Measurements from ENCODE around the gene COL27A1. TPM values are rescaled to one million over a fixed set of nuclear protein-coding genes. Genes with fewer than 3 reads are reported as not detected.
"Not testable (repeated sequence)": the region's sequence is repeated elsewhere in the genome, so short reads cannot be mapped to it uniquely, and the experiment has no call there.

Gene COL27A1
- total RNA-seq, 4 donors from 2014 or later = 2.1 to 9.0 (median 3.8) TPM

DNA sequence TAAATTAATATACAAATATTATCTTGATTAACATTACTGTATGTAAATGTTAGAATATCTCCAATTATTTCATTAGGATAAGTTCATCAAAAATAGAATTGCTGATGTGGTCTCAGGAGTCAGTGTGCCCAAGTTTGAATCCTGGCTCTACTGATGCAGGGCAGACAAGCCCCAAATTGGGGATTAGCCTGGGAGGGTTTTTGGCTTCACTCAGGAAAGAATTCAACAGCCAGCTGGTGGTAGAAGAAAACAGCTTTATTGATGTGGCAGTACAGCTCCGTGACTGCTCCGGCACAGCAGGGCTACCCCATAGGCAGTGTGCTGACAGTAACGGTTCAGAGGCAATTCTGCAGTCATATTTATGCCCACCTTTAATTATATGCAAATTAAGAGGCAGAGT lies 32.5 kb downstream of the COL27A1 start:
- DNase-seq = no peak
- TF ChIP-seq POLR2A (IDR thresholded peaks at IDR 0.05) (no peak), EP300 (IDR thresholded peaks at IDR 0.05; ENCODE audit: low read depth) (no peak), POLR2AphosphoS5 (IDR thresholded peaks at IDR 0.05) (no peak)
- TF ChIP-seq, protein P1, sequence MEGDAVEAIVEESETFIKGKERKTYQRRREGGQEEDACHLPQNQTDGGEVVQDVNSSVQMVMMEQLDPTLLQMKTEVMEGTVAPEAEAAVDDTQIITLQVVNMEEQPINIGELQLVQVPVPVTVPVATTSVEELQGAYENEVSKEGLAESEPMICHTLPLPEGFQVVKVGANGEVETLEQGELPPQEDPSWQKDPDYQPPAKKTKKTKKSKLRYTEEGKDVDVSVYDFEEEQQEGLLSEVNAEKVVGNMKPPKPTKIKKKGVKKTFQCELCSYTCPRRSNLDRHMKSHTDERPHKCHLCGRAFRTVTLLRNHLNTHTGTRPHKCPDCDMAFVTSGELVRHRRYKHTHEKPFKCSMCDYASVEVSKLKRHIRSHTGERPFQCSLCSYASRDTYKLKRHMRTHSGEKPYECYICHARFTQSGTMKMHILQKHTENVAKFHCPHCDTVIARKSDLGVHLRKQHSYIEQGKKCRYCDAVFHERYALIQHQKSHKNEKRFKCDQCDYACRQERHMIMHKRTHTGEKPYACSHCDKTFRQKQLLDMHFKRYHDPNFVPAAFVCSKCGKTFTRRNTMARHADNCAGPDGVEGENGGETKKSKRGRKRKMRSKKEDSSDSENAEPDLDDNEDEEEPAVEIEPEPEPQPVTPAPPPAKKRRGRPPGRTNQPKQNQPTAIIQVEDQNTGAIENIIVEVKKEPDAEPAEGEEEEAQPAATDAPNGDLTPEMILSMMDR (IDR thresholded peaks at IDR 0.05) = no peak
- Histone ChIP-seq H3K36me3 (no peaks in the 10 kb centered on the region), H3K27me3 (no peaks in the 10 kb centered on the region), H3K4me1 (no peaks in the 10 kb centered on the region), H3K9me3 (peaks cover 6 to 11% of the 10 kb centered on the region in 2 donors), H3K4me3 (no peak overlapping the region), H3K27ac (no peak overlapping the region)
- intact Hi-C loops (cut with DNase I; ENCODE audit: low total_unique reads) = no loop called here
- in situ Hi-C loops (cut with MboI; ENCODE audit: low pct_ligation_motif_present in 1 of 4, low pct_unique_long_range_greater_than_20kb in 1 of 4, low sequenced_read_pairs in 3 of 4) = no loop called here
- WGBS, 2 donors (ENCODE audit: low coverage in 1 of 2) = 83% methylated on average over 3 of the region's 3 CpGs; no CpG with 5 or more reads in 1 of the 2 donors

DNA sequence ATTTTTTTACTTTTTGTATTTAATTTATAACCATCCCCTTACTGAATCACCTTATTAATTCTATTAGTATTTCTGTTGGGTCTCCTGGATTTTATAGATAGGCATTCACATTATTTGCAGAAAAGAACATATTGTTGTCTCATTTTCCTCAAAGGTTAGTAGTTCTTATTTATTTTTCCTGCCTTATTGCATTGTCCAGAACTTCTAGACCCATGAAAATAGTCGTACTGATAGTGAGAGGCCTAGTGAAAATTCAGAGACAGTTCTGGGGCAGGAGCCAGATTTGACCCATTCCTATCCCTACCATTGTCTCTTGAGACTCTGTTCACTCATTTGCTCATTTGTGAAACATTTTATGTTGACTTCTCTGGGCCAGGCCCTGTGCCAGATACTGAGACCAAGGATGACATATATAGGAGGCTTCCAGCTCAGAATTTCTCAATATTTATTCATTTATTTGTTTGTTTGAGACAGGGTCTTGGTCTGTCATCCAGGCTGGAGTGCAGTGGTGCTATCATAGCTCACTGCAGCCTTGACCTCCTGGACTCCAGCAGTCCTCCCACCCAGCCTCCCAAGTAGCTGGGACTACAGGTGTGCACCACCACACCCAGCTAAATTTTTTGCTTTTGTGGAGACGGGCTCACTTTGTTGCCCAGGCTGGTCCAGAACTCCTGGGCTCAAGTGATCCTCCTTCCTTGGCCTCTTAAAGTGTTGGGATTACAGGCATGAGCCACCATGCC lies 34.7 kb downstream of the COL27A1 start:
- H3K27me3 ChIP-seq = no peaks in the 10 kb centered on the region
- TF ChIP-seq, protein P1 (IDR thresholded peaks at IDR 0.05) = no peak
- TF ChIP-seq POLR2AphosphoS5 (IDR thresholded peaks at IDR 0.05) = no peak
- no peak for TF ChIP-seq EP300 (IDR thresholded peaks at IDR 0.05; ENCODE audit: low read depth)
- no peak for TF ChIP-seq POLR2A (IDR thresholded peaks at IDR 0.05)
- H3K4me1 ChIP-seq = no peaks in the 10 kb centered on the region
- 60 to 86% methylated on average over 1 to 2 of the region's 2 CpGs for WGBS, 2 donors (ENCODE audit: low coverage in 1 of 2)
- H3K27ac ChIP-seq = no peak overlapping the region
- no peaks in the 10 kb centered on the region for H3K36me3 ChIP-seq
- intact Hi-C loops (cut with DNase I; ENCODE audit: low total_unique reads) = no loop called here
- peaks cover 6 to 11% of the 10 kb centered on the region in 2 donors for H3K9me3 ChIP-seq
- no peak overlapping the region for H3K4me3 ChIP-seq
- DNase-seq = no peak
- in situ Hi-C loops (cut with MboI; ENCODE audit: low pct_ligation_motif_present in 1 of 4, low pct_unique_long_range_greater_than_20kb in 1 of 4, low sequenced_read_pairs in 3 of 4) = no loop called here

DNA sequence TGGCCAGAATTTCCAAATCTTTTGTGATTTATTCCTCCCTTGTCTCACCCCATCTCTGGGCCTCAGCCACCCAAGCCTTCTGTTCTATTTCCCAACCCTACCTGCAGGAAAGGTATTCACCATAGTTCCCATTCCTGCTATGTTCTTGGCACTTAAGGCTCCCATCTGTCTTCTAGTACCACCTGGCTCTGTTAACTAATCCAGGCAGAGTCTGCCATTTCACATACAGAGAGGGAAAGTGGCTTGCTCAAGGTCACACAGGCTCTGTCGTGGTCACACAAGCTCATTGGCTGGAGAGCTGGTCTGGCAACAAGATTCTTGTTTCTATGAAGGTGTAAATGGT lies 35.2 kb downstream of the COL27A1 start:
- H3K36me3 ChIP-seq = no peaks in the 10 kb centered on the region
- WGBS, 2 donors (ENCODE audit: low coverage in 1 of 2) = 86% methylated on average over 1 of the region's 1 CpG; no CpG with 5 or more reads in 1 of the 2 donors

DNA sequence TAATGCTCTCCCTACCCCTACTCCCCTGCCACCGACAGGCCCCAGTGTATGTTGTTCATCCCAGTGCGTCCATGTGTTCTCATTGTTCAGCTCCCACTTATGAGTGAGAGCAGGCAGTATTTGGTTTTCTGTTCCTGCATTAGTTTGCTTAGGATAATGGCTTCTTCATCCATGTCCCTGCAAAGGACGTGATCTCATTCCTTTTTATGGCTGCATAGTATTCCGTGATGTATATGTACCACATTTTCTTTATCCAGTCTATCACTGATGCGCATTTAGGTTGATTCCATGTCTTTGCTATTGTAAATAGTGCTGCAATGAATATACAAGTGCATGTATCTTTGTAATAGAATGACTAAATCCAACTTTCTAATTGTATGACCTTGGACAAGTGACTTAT lies 36.1 kb downstream of the COL27A1 start:
- intact Hi-C loops (cut with DNase I; ENCODE audit: low total_unique reads); H3K27ac ChIP-seq: not testable (repeated sequence)
- 81 to 94% methylated on average over 5 of the region's 5 CpGs for WGBS, 2 donors (ENCODE audit: low coverage in 1 of 2)

More for the DNA sequence above, 35.2 kb downstream of the COL27A1 start:
- Histone ChIP-seq H3K4me1 (no peaks in the 10 kb centered on the region), H3K4me3 (no peak overlapping the region), H3K9me3 (peaks cover 6 to 11% of the 10 kb centered on the region in 2 donors), H3K27me3 (no peaks in the 10 kb centered on the region), H3K27ac (no peak overlapping the region)
- intact Hi-C loops (cut with DNase I; ENCODE audit: low total_unique reads) (no loop called here), in situ Hi-C loops (cut with MboI; ENCODE audit: low pct_ligation_motif_present in 1 of 4, low pct_unique_long_range_greater_than_20kb in 1 of 4, low sequenced_read_pairs in 3 of 4) (no loop called here)
- DNase-seq = no peak
- TF ChIP-seq POLR2A (IDR thresholded peaks at IDR 0.05) = no peak
- TF ChIP-seq POLR2AphosphoS5 (IDR thresholded peaks at IDR 0.05) = no peak
- no peak for TF ChIP-seq EP300 (IDR thresholded peaks at IDR 0.05; ENCODE audit: low read depth)
- TF ChIP-seq, protein P1 (IDR thresholded peaks at IDR 0.05) = no peak

DNA sequence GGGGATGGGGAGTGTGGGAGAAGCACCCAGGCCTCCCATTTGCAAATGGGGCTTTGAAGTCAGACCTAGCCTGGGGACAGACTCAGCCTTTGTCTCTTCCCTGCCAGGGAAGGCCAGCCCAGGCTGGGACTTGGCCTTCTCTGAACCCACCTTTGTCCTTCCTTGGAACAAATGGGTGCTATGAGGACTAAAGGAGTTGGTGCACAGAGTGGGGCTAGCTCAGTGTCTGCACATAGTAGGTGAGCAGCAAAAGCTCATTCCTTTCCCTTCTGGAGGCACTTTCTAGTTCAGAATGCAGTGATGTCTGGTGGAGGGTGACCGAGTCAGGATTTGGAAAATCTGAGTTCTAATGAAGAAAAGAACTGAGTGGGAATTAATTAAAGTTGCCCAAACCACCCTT lies 37.2 kb downstream of the COL27A1 start:
- Histone ChIP-seq H3K36me3 (no peaks in the 10 kb centered on the region), H3K27ac (no peak overlapping the region), H3K9me3 (peaks cover 6 to 11% of the 10 kb centered on the region in 2 donors), H3K27me3 (no peaks in the 10 kb centered on the region), H3K4me1 (no peaks in the 10 kb centered on the region), H3K4me3 (no peak overlapping the region)
- in situ Hi-C loops (cut with MboI; ENCODE audit: low pct_ligation_motif_present in 1 of 4, low pct_unique_long_range_greater_than_20kb in 1 of 4, low sequenced_read_pairs in 3 of 4) (no loop called here), intact Hi-C loops (cut with DNase I; ENCODE audit: low total_unique reads) (no loop called here)
- no peak for TF ChIP-seq EP300 (IDR thresholded peaks at IDR 0.05; ENCODE audit: low read depth)
- no peak for TF ChIP-seq POLR2AphosphoS5 (IDR thresholded peaks at IDR 0.05)
- TF ChIP-seq, protein P1 (IDR thresholded peaks at IDR 0.05) = no peak
- no peak for TF ChIP-seq POLR2A (IDR thresholded peaks at IDR 0.05)
- WGBS, 2 donors (ENCODE audit: low coverage in 1 of 2) = 96 to 100% methylated on average over 1 of the region's 1 CpG
- DNase-seq = no peak

More for the DNA sequence above, 36.1 kb downstream of the COL27A1 start:
- DNase-seq; H3K36me3 ChIP-seq; H3K4me1 ChIP-seq; H3K27me3 ChIP-seq; in situ Hi-C loops (cut with MboI; ENCODE audit: low pct_ligation_motif_present in 1 of 4, low pct_unique_long_range_greater_than_20kb in 1 of 4, low sequenced_read_pairs in 3 of 4); H3K4me3 ChIP-seq: not testable (repeated sequence)
- peaks cover 6 to 11% of the 10 kb centered on the region in 2 donors for H3K9me3 ChIP-seq

Measured in transverse colon (tissue), 4 donors.